Keratinocyte (primary cell): ENCODE data around the gene CNKSR3. TPM values are rescaled to one million over a fixed set of nuclear protein-coding genes. Genes with fewer than 3 reads are reported as not detected.

ENCODE experiments used
- DNase-seq: peaks from one replicate; pipeline ENCODE4 v3.0.0-alpha.2; 2011; ENCODE audit warnings: low read depth, missing footprints, low spot score
- FAIRE-seq: peaks from 2 replicates; lab custom pipeline; 2011; peaks lifted over from hg19 to GRCh38; lab: Jason Lieb, UNC
- H2AFZ ChIP-seq: 2 replicates; pipeline ENCODE4 v1.6.0; 2012; ENCODE audit warnings: low read length, control low read depth, inconsistent platforms; ENCODE audit not compliant: control insufficient read depth
- H3K27ac ChIP-seq: 2 replicates; pipeline ENCODE4 v1.5.1; 2011; ENCODE audit warnings: low read length; ENCODE audit not compliant: control insufficient read depth, insufficient read depth
- H3K27me3 ChIP-seq: 3 replicates; pipeline ENCODE4 v1.6.0; 2011; ENCODE audit warnings: low read length; ENCODE audit not compliant: control insufficient read depth, insufficient read depth; ENCODE audit errors: extremely low read depth
- H3K36me3 ChIP-seq, 2 experiments: 2 replicates in 1 of 2; 3 replicates in 1 of 2; pipeline ENCODE4 v1.5.1; 2011; ENCODE audit warnings: low read length in 2 of 2, mild to moderate bottlenecking in 1 of 2; ENCODE audit not compliant: control insufficient read depth in 2 of 2, insufficient read depth in 2 of 2; ENCODE audit errors: extremely low read depth in 1 of 2
- H3K4me1 ChIP-seq: 3 replicates; pipeline ENCODE4 v1.5.1; 2011; ENCODE audit warnings: low read length; ENCODE audit not compliant: control insufficient read depth, insufficient read depth; ENCODE audit errors: extremely low read depth
- H3K4me2 ChIP-seq: 3 replicates; pipeline ENCODE4 v1.6.0; 2011; ENCODE audit warnings: low read depth, low read length; ENCODE audit not compliant: control insufficient read depth, insufficient read depth; ENCODE audit errors: extremely low read depth
- H3K4me3 ChIP-seq, 3 experiments: fragments of 200-600 bp in 1 of 3; sonication (generic) in 1 of 3; 2 replicates in 2 of 3; 3 replicates in 1 of 3; pipeline ENCODE4 v1.5.1; 2011 to 2016; ENCODE audit warnings: low read length in 3 of 3, mild to moderate bottlenecking in 3 of 3, control low read depth in 2 of 3, inconsistent platforms in 1 of 3, low read depth in 1 of 3, mixed read lengths in 1 of 3, mixed run types in 1 of 3, moderate library complexity in 1 of 3; ENCODE audit not compliant: control insufficient read depth in 2 of 3, insufficient read depth in 2 of 3; ENCODE audit errors: extremely low read depth in 1 of 3
- H3K79me2 ChIP-seq: 2 replicates; pipeline ENCODE4 v1.6.0; 2012; ENCODE audit warnings: low read length; ENCODE audit not compliant: control insufficient read depth, insufficient read depth
- H3K9ac ChIP-seq: 3 replicates; pipeline ENCODE4 v1.6.0; 2011; ENCODE audit warnings: low read length; ENCODE audit not compliant: control insufficient read depth, insufficient read depth; ENCODE audit errors: extremely low read depth
- H3K9me1 ChIP-seq: 3 replicates; pipeline ENCODE4 v1.6.0; 2011; ENCODE audit warnings: low read length; ENCODE audit not compliant: control insufficient read depth, insufficient read depth; ENCODE audit errors: extremely low read depth
- H3K9me3 ChIP-seq: 2 replicates; pipeline ENCODE4 v1.5.1; 2012; ENCODE audit warnings: low read depth, low read length; ENCODE audit not compliant: control insufficient read depth
- H4K20me1 ChIP-seq: 3 replicates; pipeline ENCODE4 v1.6.0; 2011; ENCODE audit warnings: low read length; ENCODE audit not compliant: control insufficient read depth, insufficient read depth; ENCODE audit errors: extremely low read depth
- CTCF ChIP-seq, 3 experiments: IDR thresholded peaks in 1 of 3; conservative IDR thresholded peaks in 1 of 3; optimal IDR thresholded peaks in 1 of 3; 2 replicates in 2 of 3; 3 replicates in 1 of 3; pipeline versions ENCODE3 to v1.5.1; 2011; ENCODE audit warnings: low read length in 3 of 3, mild to moderate bottlenecking in 3 of 3, moderate library complexity in 2 of 3, control low read depth in 1 of 3, inconsistent platforms in 1 of 3; ENCODE audit not compliant: insufficient read depth in 2 of 3; ENCODE audit errors: extremely low read depth in 1 of 3
- EZH2 ChIP-seq: IDR thresholded peaks from one replicate; pipeline ENCODE4 v1.6.1; 2012; ENCODE audit warnings: inconsistent platforms, mild to moderate bottlenecking, low read length, moderate library complexity
- dilution Hi-C: fragments of 300-500 bp; cut with MboI; formaldehyde crosslinking; loops from one replicate; pipeline ENCODE4 v1.7.0; 2020; ENCODE audit warnings: low sequenced_read_pairs; ENCODE audit not compliant: extremely low pct_ligation_motif_present
- polyA plus RNA-seq, 5 experiments: library from polyadenylated mRNA; depleted of rRNA in 3 of 5; stranded (reverse) in 3 of 5; stranded (forward) in 1 of 5; unstranded in 1 of 5; fragments of >200 nt; gene quantifications; 1 replicate in 1 of 5; 2 replicates in 3 of 5; 3 replicates in 1 of 5; pipeline versions ENCODE4 v1.2.1 to v1.2.3, GENCODE V29; 2011 to 2012; ENCODE audit warnings: missing spikeins in 2 of 5, low read depth in 1 of 5, low replicate concordance in 1 of 5

The CNKSR3 gene
- polyA plus RNA-seq, 1 donor (not counting 4 experiments of a cell fraction or from before 2014, with no cell fraction given): 2.0 TPM

GRCh38 chr6:154528310-154528915 is 17.9 kb upstream of the CNKSR3 start:
- Histone ChIP-seq H3K4me3 (no peak overlapping the region), H3K4me1 (no peaks in the 10 kb centered on the region), H4K20me1 (no peaks in the 10 kb centered on the region), H3K79me2 (no peaks in the 10 kb centered on the region), H3K9ac (no peak overlapping the region), H3K4me2 (no peak overlapping the region), H3K27ac (no peak overlapping the region), H3K9me3 (no peaks in the 10 kb centered on the region), H3K36me3 (no peaks in the 10 kb centered on the region), H3K27me3 (no peaks in the 10 kb centered on the region), H2AFZ (no peak overlapping the region), H3K9me1 (no peaks in the 10 kb centered on the region)
- dilution Hi-C loops: no loop called here
- no peak for TF ChIP-seq EZH2
- FAIRE-seq: no peak
- no peak for DNase-seq

- Histone ChIP-seq H3K36me3 (no peaks in the 10 kb centered on the region), H3K4me1 (no peaks in the 10 kb centered on the region), H3K9me3 (no peaks in the 10 kb centered on the region), H2AFZ (no peak overlapping the region), H3K4me2 (no peak overlapping the region), H4K20me1 (no peaks in the 10 kb centered on the region), H3K9me1 (no peaks in the 10 kb centered on the region), H3K27ac (no peak overlapping the region), H3K79me2 (no peaks in the 10 kb centered on the region), H3K9ac (no peak overlapping the region), H3K4me3 (no peak overlapping the region), H3K27me3 (no peaks in the 10 kb centered on the region)
- dilution Hi-C loops: no loop called here
- DNase-seq (no peak), FAIRE-seq (no peak)
- TF ChIP-seq CTCF (optimal IDR thresholded peaks at IDR 0.05 in 1 of 3, IDR thresholded peaks at IDR 0.05 in 1 of 3, conservative IDR thresholded peaks at IDR 0.05 in 1 of 3; ENCODE audit: extremely low read depth in 1 of 3, insufficient read depth in 2 of 3, low read length in 3 of 3) (no peak), EZH2 (no peak)
These were observed 16.5 kb upstream of the CNKSR3 start for GRCh38 chr6:154526996-154527395.

DNA sequence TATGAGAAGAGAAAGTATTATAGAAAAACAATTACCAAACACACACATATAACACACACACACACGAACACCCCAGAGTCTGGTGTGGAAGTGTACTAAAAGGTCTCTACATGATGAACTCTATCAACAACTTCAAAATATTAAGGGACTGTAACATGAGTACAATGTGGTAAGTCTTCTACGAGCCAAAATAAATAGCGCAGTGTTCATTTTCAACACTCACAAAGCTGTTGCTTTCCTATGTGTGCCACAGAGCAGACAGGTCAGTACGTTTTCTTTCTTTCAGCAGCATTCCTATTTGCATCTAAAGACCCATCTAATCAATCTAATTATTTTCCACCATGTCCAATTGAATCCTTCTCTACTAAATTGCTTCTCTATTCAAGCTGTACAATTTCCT is 12.1 kb upstream of the CNKSR3 start:
- Histone ChIP-seq H3K9me3 (no peaks in the 10 kb centered on the region), H3K9ac (no peak overlapping the region), H3K79me2 (no peaks in the 10 kb centered on the region), H3K4me3 (no peak overlapping the region), H3K4me2 (no peak overlapping the region), H3K9me1 (no peaks in the 10 kb centered on the region), H3K27ac (no peak overlapping the region), H3K36me3 (no peaks in the 10 kb centered on the region), H3K27me3 (no peaks in the 10 kb centered on the region), H3K4me1 (no peaks in the 10 kb centered on the region), H4K20me1 (no peaks in the 10 kb centered on the region), H2AFZ (no peak overlapping the region)
- TF ChIP-seq CTCF (optimal IDR thresholded peaks at IDR 0.05 in 1 of 3, IDR thresholded peaks at IDR 0.05 in 1 of 3, conservative IDR thresholded peaks at IDR 0.05 in 1 of 3; ENCODE audit: extremely low read depth in 1 of 3, insufficient read depth in 2 of 3, low read length in 3 of 3) (no peak), EZH2 (no peak)
- dilution Hi-C loops: no loop called here
- no peak for DNase-seq
- no peak for FAIRE-seq
